M059J (cell line): ENCODE results near the gene BLOC1S3. TPM values are rescaled to one million over a fixed set of nuclear protein-coding genes. Genes with fewer than 3 reads are reported as not detected.

Source experiments
- DNase-seq: peaks from one replicate; pipeline ENCODE4 v3.0.0-alpha.2; 2012; ENCODE audit warnings: low read depth
- total RNA-seq: library from RNA; depleted of rRNA; stranded (reverse); fragments of >200 nt; shearing (Covaris generic); gene quantifications from 2 replicates; pipeline ENCODE4 v1.2.3, GENCODE V29; 2014

The BLOC1S3 gene
- total RNA-seq, 1 experiment from 2014 or later: 7.3 TPM

DNA sequence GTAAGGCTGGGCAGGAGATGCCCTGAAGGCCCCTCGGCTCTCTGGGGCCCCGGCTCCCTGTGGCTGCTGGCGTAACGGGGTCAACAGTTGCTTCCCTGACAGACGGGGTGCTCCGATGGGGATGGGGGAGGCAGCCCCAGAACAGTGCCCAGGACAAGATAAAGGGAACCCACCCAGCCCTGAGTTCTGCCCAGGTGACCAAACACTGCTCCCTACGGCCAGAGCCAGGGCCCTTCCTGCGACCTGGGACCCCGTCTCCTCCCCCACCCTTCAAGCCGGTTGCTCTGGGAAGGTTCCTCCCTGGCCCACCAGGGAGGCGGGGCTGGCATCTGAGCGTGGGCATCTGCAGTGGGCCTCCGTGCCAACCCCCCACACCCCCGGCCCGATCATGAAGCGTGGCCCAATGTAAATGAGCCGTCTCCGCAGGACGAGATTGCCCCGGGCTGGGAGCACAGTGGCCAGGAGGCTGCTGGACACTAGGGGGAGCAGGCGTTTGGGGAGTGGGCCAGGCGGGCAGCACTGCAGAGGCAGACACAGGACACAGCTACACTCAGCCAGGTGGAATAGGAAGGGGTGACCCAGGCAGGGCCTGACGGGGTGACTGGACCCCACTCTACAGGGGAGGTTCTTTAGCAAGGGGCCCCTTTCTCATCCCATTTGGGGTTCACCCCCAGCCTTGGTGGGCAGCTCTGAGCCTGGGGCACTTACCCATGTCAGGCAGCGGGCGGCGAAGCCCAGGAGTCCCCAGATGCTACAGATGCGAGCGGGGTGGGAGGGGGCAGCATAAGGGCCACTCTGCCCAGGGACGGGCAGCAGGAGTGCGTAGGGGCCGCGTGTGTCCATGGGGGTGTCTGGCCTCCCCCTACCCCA is 16.6 kb upstream of the BLOC1S3 start:
- DNase-seq: peak; percentile 38

- DNase-seq: no peak
These were observed 15.9 kb upstream of the BLOC1S3 start for GRCh38 chr19:45162608-45163143.

DNA sequence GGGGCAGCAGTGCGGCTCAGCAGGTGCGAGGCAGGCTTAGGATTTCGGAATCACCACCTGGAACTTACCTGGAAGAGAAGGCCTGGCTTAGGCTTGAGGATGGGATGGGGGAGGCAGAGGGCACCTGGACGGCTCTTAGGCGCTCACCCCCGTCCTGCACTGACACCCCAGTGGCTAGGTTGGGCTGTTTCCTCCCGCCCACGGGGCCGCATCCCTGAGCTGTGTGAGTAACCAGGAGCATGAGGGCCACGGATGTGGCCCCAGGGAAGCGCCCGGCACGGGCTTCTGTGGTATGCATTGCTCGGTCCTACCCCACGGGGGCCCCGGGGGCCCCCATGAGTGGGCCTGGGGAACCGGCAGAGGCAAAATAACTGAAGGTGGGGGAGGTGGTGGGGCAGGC is 15.4 kb upstream of the BLOC1S3 start:
- DNase-seq: no peak

DNA sequence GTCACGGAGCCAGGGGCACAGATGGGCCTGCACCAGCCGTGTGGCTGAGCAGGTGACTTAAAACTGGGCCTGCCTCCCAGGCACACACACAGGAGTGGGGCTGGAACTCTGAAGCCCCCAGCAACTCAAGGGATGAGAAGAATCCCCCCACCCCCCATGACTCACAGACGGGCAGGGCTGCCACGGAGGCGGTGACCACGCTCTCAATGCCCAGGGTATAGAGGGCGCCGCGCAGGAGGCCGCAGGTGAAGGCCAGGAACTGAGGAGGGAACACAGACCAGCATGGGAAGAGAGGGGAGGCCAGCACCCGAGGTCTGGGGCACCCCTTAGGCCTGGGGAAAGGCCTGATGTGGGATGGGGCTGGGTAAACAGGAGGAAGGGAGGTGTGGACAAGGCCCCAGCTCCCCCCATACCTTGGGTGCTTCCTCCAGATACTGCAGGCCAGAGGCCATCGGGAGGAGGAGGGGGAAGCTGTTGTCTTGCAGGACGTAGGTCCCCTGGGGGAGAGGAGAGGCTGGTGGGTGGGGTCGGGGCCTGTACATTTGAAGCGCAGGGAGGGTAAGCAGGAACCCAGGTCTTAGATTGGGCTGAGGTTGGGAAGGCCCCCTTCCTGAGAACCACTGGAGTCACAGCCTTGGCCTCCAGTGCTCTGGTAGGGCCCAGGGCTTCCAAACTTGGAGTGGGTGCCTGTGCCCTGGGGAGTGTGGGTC is 14.7 kb upstream of the BLOC1S3 start:
- no peak for DNase-seq

DNA sequence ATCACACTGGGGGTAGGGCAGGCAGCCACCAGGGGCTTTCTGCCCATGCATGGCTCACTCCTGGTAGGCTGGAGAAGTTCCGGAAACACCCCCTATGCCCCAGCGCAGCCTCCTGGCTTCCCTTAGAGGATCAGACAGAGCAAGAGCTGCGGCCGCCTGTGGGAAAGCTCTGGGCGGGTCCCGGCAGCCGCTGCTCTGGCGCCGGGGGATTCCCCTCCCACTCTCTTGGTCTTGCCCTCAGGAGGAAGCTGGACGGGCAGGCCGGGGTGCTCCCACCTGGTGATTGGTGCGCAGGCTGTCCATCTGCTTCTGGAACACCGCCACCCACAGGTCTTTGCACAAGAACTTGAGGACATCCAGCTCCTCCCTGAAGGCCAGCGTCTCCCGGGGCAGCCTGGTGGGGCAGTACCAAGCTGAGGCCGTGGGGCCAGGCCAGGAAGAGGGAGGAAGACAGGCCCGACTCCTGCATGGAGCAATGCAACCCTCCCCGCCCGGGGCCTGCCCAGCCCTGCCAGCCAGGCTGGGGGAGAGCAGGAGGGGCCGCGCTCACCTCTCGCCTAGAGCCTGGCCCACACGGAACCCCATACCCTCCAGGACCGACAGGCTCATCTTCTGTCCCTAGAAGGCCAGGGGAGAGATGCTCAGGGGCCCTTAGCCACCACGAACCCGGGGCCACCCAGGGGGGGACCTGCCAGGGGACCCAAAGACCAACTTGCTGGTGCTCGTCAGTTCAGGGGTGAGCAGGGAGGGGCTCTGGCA is 13.8 kb upstream of the BLOC1S3 start:
- no peak for DNase-seq

- DNase-seq: no peak
These were observed 11.8 kb upstream of the BLOC1S3 start for GRCh38 chr19:45166723-45167252.

GRCh38 chr19:45168767-45169351 is 9.7 kb upstream of the BLOC1S3 start:
- no peak for DNase-seq

GRCh38 chr19:45169602-45170001 is 9.0 kb upstream of the BLOC1S3 start:
- no peak for DNase-seq

DNA sequence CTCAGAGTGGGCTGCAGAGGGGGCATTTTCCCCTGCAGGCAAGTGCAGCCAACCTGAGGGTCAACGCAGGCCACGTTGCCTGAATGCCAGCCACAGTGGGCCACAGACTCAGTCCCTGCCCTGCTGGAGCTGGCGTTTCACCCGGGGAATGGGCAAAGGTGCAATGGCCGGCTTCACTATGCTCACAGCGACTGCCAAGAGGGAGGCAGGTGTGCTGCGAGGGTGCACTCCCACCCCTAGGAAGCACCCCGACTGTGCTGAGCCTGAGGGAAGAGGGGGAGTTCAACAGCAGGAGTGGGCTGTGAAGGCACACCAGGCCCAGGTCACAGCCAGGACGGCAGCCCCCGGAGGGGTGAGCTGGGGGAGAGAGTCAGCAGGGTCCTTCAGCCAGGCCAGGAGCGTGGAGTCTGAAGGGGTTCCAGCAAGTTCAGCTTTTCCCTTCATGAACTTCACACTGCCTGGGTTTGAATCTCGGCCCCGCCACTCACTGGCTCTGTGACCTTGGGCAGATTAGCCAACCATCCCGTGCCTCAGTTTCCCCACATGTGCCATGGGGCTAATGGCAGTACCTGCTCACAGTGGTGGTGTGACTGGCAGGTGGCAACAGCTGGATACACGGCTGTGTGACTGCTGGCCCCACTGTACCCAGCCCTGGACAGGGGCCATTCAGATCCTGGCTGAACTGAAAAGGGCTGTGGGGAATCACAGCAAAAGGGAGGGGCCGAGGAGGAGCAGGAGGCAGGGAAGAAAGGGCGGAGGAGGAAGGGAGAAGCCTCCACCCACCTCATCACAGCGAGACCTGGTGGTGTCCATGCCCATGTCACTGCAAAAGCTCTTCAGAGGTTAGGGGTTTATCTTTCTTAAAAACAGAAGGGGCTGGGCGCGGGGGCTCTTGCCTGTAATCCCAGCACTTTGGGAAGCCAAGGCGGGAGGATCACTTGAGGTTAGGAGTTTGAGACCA is 8.2 kb upstream of the BLOC1S3 start:
- DNase-seq: no peak

GRCh38 chr19:45171211-45171623 is 7.4 kb upstream of the BLOC1S3 start:
- no peak for DNase-seq

DNA sequence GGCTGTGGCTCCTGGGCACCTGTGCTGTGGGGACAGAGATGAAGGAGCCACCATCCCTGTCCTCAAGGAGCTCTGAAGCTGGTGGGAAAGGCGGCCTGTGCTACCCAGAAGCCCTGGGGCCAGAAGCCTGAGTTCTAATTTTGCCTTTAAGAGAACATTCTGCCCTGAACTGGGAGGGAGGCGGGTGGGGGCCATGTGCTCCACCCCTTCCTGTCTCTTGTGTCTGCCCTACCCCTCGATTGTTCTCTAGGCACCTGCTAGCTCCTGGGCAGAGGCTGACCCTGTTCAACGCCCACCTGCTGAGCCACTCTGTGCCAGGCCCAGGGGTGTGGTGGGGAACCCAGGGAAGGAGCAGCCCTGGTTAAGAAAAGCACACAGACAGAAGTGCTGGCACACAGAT is 6.4 kb upstream of the BLOC1S3 start:
- no peak for DNase-seq

GRCh38 chr19:45172611-45173208 is 5.9 kb upstream of the BLOC1S3 start:
- no peak for DNase-seq

DNA sequence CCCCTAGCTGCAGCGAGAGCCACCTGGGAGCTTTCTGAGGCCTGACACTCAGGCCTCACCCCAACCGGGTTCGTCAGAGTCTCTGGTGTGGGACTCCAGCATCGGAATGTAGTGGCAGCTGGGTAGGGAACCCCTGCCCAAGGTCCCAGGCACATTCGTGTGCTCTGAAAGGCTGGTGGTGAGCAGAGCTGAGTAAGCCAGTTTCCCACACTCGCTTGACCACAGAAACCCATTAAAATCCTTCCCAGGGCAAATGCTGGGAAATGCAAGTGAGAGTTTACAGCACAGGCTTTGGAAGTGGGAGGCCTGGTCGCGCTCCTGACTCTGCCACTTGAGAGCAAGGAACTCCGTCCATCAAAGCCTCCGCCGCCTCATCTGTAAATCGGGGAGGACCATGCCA is 4.8 kb upstream of the BLOC1S3 start:
- DNase-seq: peak; percentile 95

GRCh38 chr19:45175515-45176345 is 2.9 kb upstream of the BLOC1S3 start:
- DNase-seq: no peak

DNA sequence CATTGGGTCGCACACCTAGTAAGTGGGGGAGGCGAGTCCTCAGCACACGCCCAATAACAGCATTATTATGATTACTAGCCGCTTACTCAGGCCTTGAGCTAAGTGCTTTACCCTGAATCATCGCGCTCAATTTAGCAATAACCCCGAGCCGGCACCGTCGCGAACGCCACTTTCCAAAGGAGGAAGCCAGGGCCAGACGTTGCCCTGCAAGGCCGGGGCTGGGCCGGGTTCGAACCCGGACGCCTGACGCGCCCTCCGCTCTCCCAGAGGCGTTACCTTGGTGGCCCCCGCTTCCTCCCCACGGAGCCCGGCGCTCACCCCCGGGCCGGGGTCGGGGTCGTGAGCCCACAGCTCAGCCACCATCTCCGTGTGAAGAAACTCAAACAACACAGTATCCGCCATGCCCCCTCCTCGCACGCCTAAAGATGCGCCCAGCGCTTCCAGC is 745 bp upstream of the BLOC1S3 start, which contains the start of gene TRAPPC6A:
Gene TRAPPC6A, minus strand, starts transcription at position 421 of the 445 bp plus-strand sequence. Its CDS starts 19 bp downstream, at position 402.
- DNase-seq: peak; percentile 68

GRCh38 chr19:45179072-45179891 is 698 bp downstream of the BLOC1S3 start:
- DNase-seq: peak; percentile 42

- DNase-seq: no peak
These were observed 1.3 kb downstream of the BLOC1S3 start for GRCh38 chr19:45179892-45180370.

DNA sequence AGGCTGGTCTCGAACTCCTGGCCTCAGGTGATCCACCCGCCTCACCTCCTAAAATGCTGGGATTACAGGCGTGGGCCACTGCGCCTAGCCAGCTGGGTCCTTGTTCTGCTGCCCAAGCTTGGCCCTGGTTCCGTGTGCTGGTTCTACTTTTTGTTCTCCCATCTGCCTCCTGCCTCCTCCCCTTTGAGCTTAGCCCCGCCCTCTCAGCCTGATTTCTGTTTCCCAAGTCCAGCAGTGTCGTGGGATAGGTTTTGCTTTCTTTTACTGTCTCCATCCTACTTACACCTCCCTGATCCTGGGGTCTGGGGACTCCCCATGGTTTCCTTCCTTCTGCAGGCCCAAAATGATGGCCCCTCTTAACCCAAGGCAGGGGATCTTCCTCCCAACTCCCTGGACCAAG is 2.4 kb downstream of the BLOC1S3 start:
- no peak for DNase-seq
